Fibroblast of lung (primary cell): ENCODE data around the gene PRKAG2. TPM values are rescaled to one million over a fixed set of nuclear protein-coding genes. Genes with fewer than 3 reads are reported as not detected.

Experiments
- DNase-seq, 2 donors: peaks; one replicate each; pipeline versions ENCODE4 v3.0.0 to v3.0.0-alpha.2; 2010; ENCODE audit warnings: low read depth in 2 of 2
- H2AFZ ChIP-seq: 2 replicates; pipeline ENCODE4 v1.5.1; 2012; ENCODE audit warnings: low read length, control low read depth, inconsistent platforms
- H3K27ac ChIP-seq: 2 replicates; pipeline ENCODE4 v1.5.1; 2011; ENCODE audit warnings: low read length, control low read depth; ENCODE audit not compliant: insufficient read depth
- H3K27me3 ChIP-seq: 2 replicates; pipeline ENCODE4 v1.5.1; 2011; ENCODE audit warnings: mild to moderate bottlenecking, low read length; ENCODE audit not compliant: control insufficient read depth, insufficient read depth
- H3K36me3 ChIP-seq: 2 replicates; pipeline ENCODE4 v1.5.1; 2011; ENCODE audit warnings: low read length; ENCODE audit not compliant: control insufficient read depth, insufficient read depth
- H3K4me1 ChIP-seq: 2 replicates; pipeline ENCODE4 v1.5.1; 2011; ENCODE audit warnings: low read length; ENCODE audit not compliant: control insufficient read depth, insufficient read depth; ENCODE audit errors: extremely low read depth
- H3K4me2 ChIP-seq: 2 replicates; pipeline ENCODE4 v1.5.1; 2011; ENCODE audit warnings: low read length, control low read depth; ENCODE audit not compliant: insufficient read depth; ENCODE audit errors: extremely low read depth
- H3K4me3 ChIP-seq, 4 experiments: fragments of 200-600 bp in 1 of 4; sonication (generic) in 1 of 4; replicated peaks in 1 of 4; 2 replicates each; pipeline ENCODE4 v1.5.1; 2011 to 2016; ENCODE audit warnings: low read length in 4 of 4, low read depth in 3 of 4, mild to moderate bottlenecking in 3 of 4, control low read depth in 2 of 4, inconsistent platforms in 1 of 4, mixed read lengths in 1 of 4; ENCODE audit not compliant: insufficient read depth in 1 of 4; ENCODE audit errors: control extremely low read depth in 1 of 4
- H3K79me2 ChIP-seq: 2 replicates; pipeline ENCODE4 v1.5.1; 2012; ENCODE audit warnings: mild to moderate bottlenecking, low read length, inconsistent platforms; ENCODE audit not compliant: control insufficient read depth, insufficient read depth
- H3K9ac ChIP-seq: 2 replicates; pipeline ENCODE4 v1.5.1; 2011; ENCODE audit warnings: mild to moderate bottlenecking, low read length, control low read depth; ENCODE audit not compliant: insufficient read depth
- H3K9me3 ChIP-seq: 2 replicates; pipeline ENCODE4 v1.5.1; 2012; ENCODE audit warnings: low read depth, low read length; ENCODE audit not compliant: control insufficient read depth, insufficient read depth
- H4K20me1 ChIP-seq: 2 replicates; pipeline ENCODE4 v1.5.1; 2011; ENCODE audit warnings: low read length; ENCODE audit not compliant: control insufficient read depth, insufficient read depth; ENCODE audit errors: extremely low read depth
- EZH2 ChIP-seq: IDR thresholded peaks from 2 replicates; pipeline ENCODE4 v1.5.1; 2012; ENCODE audit warnings: low read length, control low read depth, mild to moderate bottlenecking; ENCODE audit errors: missing control alignments
- polyA plus RNA-seq, 2 donors: library from polyadenylated mRNA; depleted of rRNA in 1 of 2; stranded (reverse) in 1 of 2; unstranded in 1 of 2; fragments of >200 nt; gene quantifications; 2 replicates each; pipeline ENCODE4 v1.2.1, GENCODE V29; 2011 to 2012; ENCODE audit warnings: missing spikeins in 1 of 2
- total RNA-seq: library from RNA; depleted of rRNA; stranded (reverse); fragments of >200 nt; gene quantifications from 2 replicates; pipeline ENCODE4 v1.2.1, GENCODE V29; 2014
- TF ChIP-seq, protein P1 (sequence below), 2 donors: IDR thresholded peaks in 1 of 2; conservative IDR thresholded peaks in 1 of 2; 1 replicate in 1 of 2; 2 replicates in 1 of 2; pipeline ENCODE4 v1.5.1; 2011 to 2012; ENCODE audit warnings: low read length in 2 of 2, control low read depth in 1 of 2, inconsistent platforms in 1 of 2, low read depth in 1 of 2, mild to moderate bottlenecking in 1 of 2

Gene PRKAG2
- total and polyA plus RNA-seq, 2 donors (not counting 1 experiment from before 2014, with no cell fraction given), result 11.9 to 56.7 TPM

GRCh38 chr7:151697942-151698341, 179.0 kb downstream of the PRKAG2 start:
- H3K4me2 ChIP-seq, result no peak overlapping the region
- no peaks in the 10 kb centered on the region for H3K79me2 ChIP-seq
- no peak overlapping the region for H3K4me3 ChIP-seq
- no peak for DNase-seq
- H3K9ac ChIP-seq, result no peak overlapping the region
- no peaks in the 10 kb centered on the region for H3K27me3 ChIP-seq
- no peaks in the 10 kb centered on the region for H4K20me1 ChIP-seq
- no peaks in the 10 kb centered on the region for H3K9me3 ChIP-seq
- H3K27ac ChIP-seq, result no peak overlapping the region
- no peak overlapping the region for H2AFZ ChIP-seq
- no peaks in the 10 kb centered on the region for H3K4me1 ChIP-seq
- H3K36me3 ChIP-seq, result no peaks in the 10 kb centered on the region
- TF ChIP-seq EZH2, result no peak
- TF ChIP-seq, protein P1, sequence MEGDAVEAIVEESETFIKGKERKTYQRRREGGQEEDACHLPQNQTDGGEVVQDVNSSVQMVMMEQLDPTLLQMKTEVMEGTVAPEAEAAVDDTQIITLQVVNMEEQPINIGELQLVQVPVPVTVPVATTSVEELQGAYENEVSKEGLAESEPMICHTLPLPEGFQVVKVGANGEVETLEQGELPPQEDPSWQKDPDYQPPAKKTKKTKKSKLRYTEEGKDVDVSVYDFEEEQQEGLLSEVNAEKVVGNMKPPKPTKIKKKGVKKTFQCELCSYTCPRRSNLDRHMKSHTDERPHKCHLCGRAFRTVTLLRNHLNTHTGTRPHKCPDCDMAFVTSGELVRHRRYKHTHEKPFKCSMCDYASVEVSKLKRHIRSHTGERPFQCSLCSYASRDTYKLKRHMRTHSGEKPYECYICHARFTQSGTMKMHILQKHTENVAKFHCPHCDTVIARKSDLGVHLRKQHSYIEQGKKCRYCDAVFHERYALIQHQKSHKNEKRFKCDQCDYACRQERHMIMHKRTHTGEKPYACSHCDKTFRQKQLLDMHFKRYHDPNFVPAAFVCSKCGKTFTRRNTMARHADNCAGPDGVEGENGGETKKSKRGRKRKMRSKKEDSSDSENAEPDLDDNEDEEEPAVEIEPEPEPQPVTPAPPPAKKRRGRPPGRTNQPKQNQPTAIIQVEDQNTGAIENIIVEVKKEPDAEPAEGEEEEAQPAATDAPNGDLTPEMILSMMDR (conservative IDR thresholded peaks at IDR 0.05 in 1 of 2, IDR thresholded peaks at IDR 0.05 in 1 of 2; ENCODE audit: low read depth in 1 of 2, low read length in 2 of 2), result no peak

GRCh38 chr7:151697515-151697895, 179.4 kb downstream of the PRKAG2 start:
- DNase-seq, result no peak
- Histone ChIP-seq H2AFZ (no peak overlapping the region), H4K20me1 (no peaks in the 10 kb centered on the region), H3K9me3 (no peaks in the 10 kb centered on the region), H3K79me2 (no peaks in the 10 kb centered on the region), H3K4me3 (no peak overlapping the region), H3K9ac (no peak overlapping the region), H3K36me3 (no peaks in the 10 kb centered on the region), H3K27ac (no peak overlapping the region), H3K4me1 (no peaks in the 10 kb centered on the region), H3K27me3 (no peaks in the 10 kb centered on the region), H3K4me2 (no peak overlapping the region)
- TF ChIP-seq EZH2, result no peak
- TF ChIP-seq, protein P1 (conservative IDR thresholded peaks at IDR 0.05 in 1 of 2, IDR thresholded peaks at IDR 0.05 in 1 of 2; ENCODE audit: low read depth in 1 of 2, low read length in 2 of 2), result no peak

- Histone ChIP-seq H3K36me3 (no peaks in the 10 kb centered on the region), H3K4me3 (no peak overlapping the region), H3K4me1 (no peaks in the 10 kb centered on the region), H4K20me1 (no peaks in the 10 kb centered on the region), H3K79me2 (no peaks in the 10 kb centered on the region), H3K4me2 (no peak overlapping the region), H2AFZ (no peak overlapping the region), H3K27me3 (no peaks in the 10 kb centered on the region), H3K9ac (no peak overlapping the region), H3K9me3 (no peaks in the 10 kb centered on the region), H3K27ac (no peak overlapping the region)
- TF ChIP-seq, protein P1 (conservative IDR thresholded peaks at IDR 0.05 in 1 of 2, IDR thresholded peaks at IDR 0.05 in 1 of 2; ENCODE audit: low read depth in 1 of 2, low read length in 2 of 2), result no peak
- no peak for TF ChIP-seq EZH2
- peak in 1 of 2 donors; percentile 29 for DNase-seq
Observed at GRCh38 chr7:151696721-151697514, 180.0 kb downstream of the PRKAG2 start.
